Endothelial cell of umbilical vein (primary cell): Measurements from ENCODE around the gene NFIA. TPM values are rescaled to one million over a fixed set of nuclear protein-coding genes. Genes with fewer than 3 reads are reported as not detected.
A peak's percentile ranks its signal among the peaks of the same experiment; 100 is the strongest.

Experiments
- BruUV-seq: library from RNA; stranded (reverse); fragments of 400-500 nt; replicated peaks from 2 replicates; lab custom pipeline; 2021; lab: Mats Ljungman, UMichigan
- CTCF ChIA-PET: fragments of 300-600, 350-600 bp; sonication (Branson Sonifier 250); formaldehyde crosslinking; loops from one replicate; lab custom pipeline; 2021; ENCODE audit warnings: antibody characterized with exemption, inconsistent platforms; lab: Charles Lee
- POLR2A ChIA-PET: fragments of 300-600, 350-600 bp; sonication (Branson Sonifier 250); formaldehyde crosslinking; loops from one replicate; lab custom pipeline; 2021; ENCODE audit warnings: antibody characterized with exemption, inconsistent platforms; lab: Charles Lee
- DNase-seq: peaks from one replicate; pipeline ENCODE4 v3.0.0-alpha.2; 2011; ENCODE audit warnings: low read depth, low spot score
- FAIRE-seq: peaks from 2 replicates; lab custom pipeline; 2011; peaks lifted over from hg19 to GRCh38; lab: Jason Lieb, UNC
- H2AFZ ChIP-seq: 2 replicates; pipeline ENCODE4 v1.6.0; 2012; ENCODE audit warnings: low read depth, low read length, control low read depth, inconsistent platforms
- H3K27ac ChIP-seq: 2 replicates; pipeline ENCODE4 v1.5.1; 2011; ENCODE audit warnings: low read depth, mild to moderate bottlenecking, control low read depth, low read length, moderate library complexity; ENCODE audit not compliant: insufficient read depth
- H3K27me3 ChIP-seq, 2 experiments: 2 replicates each; pipeline versions ENCODE4 v1.6.0 to v1.6.1; 2011; ENCODE audit warnings: low read length in 2 of 2, mixed read lengths in 1 of 2; ENCODE audit not compliant: control insufficient read depth in 2 of 2, insufficient read depth in 2 of 2
- H3K36me3 ChIP-seq, 2 experiments: 2 replicates in 1 of 2; 3 replicates in 1 of 2; pipeline ENCODE4 v1.5.1; 2011; ENCODE audit warnings: low read length in 2 of 2, mild to moderate bottlenecking in 1 of 2, moderate library complexity in 1 of 2; ENCODE audit not compliant: control insufficient read depth in 2 of 2, insufficient read depth in 2 of 2; ENCODE audit errors: extremely low read depth in 1 of 2
- H3K4me1 ChIP-seq: 3 replicates; pipeline ENCODE4 v1.5.1; 2011; ENCODE audit warnings: mild to moderate bottlenecking, low read length; ENCODE audit not compliant: control insufficient read depth, insufficient read depth; ENCODE audit errors: extremely low read depth
- H3K4me2 ChIP-seq: 2 replicates; pipeline ENCODE4 v1.6.1; 2011; ENCODE audit warnings: low read length, control low read depth, mixed read lengths; ENCODE audit not compliant: insufficient read depth
- H3K4me3 ChIP-seq, 3 experiments: fragments of 200-600 bp in 1 of 3; sonication (generic), shearing (Covaris generic) in 1 of 3; replicated peaks in 1 of 3; 2 replicates each; pipeline ENCODE4 v1.5.1; 2011 to 2016; ENCODE audit warnings: control low read depth in 3 of 3, low read length in 3 of 3, mild to moderate bottlenecking in 2 of 3, inconsistent platforms in 1 of 3, low read depth in 1 of 3, moderate library complexity in 1 of 3; ENCODE audit not compliant: insufficient read depth in 1 of 3
- H3K79me2 ChIP-seq: 2 replicates; pipeline ENCODE4 v1.6.0; 2012; ENCODE audit warnings: low read length, inconsistent platforms; ENCODE audit not compliant: control insufficient read depth, insufficient read depth
- H3K9ac ChIP-seq: replicated peaks from 2 replicates; pipeline ENCODE3; 2011; ENCODE audit warnings: low read length, control low read depth; ENCODE audit not compliant: insufficient read depth; ENCODE audit errors: extremely low read depth
- H3K9me1 ChIP-seq: replicated peaks from 3 replicates; pipeline ENCODE4 v1.6.0; 2011; ENCODE audit warnings: mild to moderate bottlenecking, low read length; ENCODE audit not compliant: control insufficient read depth, insufficient read depth; ENCODE audit errors: extremely low read depth
- H3K9me3 ChIP-seq: replicated peaks from 2 replicates; pipeline ENCODE4 v1.5.1; 2012; ENCODE audit warnings: low read length, inconsistent platforms; ENCODE audit not compliant: control insufficient read depth, insufficient read depth
- H4K20me1 ChIP-seq: replicated peaks from 2 replicates; pipeline ENCODE3; 2011; ENCODE audit warnings: mild to moderate bottlenecking, low read length; ENCODE audit not compliant: control insufficient read depth, insufficient read depth; ENCODE audit errors: extremely low read depth
- CTCF ChIP-seq, 2 donors: IDR thresholded peaks; 1 replicate in 1 of 2; 2 replicates in 1 of 2; pipeline ENCODE4 v1.5.1; 2011; ENCODE audit warnings: low read length in 2 of 2, mild to moderate bottlenecking in 2 of 2, moderate library complexity in 2 of 2, control low read depth in 1 of 2, inconsistent platforms in 1 of 2, low read depth in 1 of 2; ENCODE audit not compliant: insufficient read depth in 1 of 2; ENCODE audit errors: extremely low read depth in 1 of 2
- EZH2 ChIP-seq: IDR thresholded peaks from 2 replicates; pipeline ENCODE4 v1.6.1; 2012; ENCODE audit warnings: borderline replicate concordance, low read depth, mild to moderate bottlenecking, moderate library complexity, low read length, inconsistent platforms; ENCODE audit not compliant: severe bottlenecking
- FOS ChIP-seq: IDR thresholded peaks from 2 replicates; pipeline ENCODE4 v1.6.1; 2011; ENCODE audit warnings: mild to moderate bottlenecking, low read length, moderate library complexity, borderline replicate concordance; ENCODE audit not compliant: insufficient read depth
- GATA2 ChIP-seq: IDR thresholded peaks from 2 replicates; pipeline ENCODE4 v1.7.0; 2011; ENCODE audit warnings: low read depth, mild to moderate bottlenecking, moderate library complexity, mixed read lengths, low read length; ENCODE audit not compliant: insufficient read length, insufficient read depth
- JUN ChIP-seq: IDR thresholded peaks from 2 replicates; pipeline ENCODE4 v1.6.1; 2011; ENCODE audit warnings: borderline replicate concordance, low read depth; ENCODE audit not compliant: insufficient read length, insufficient read depth
- MAX ChIP-seq: IDR thresholded peaks from 2 replicates; pipeline ENCODE4 v1.6.1; 2011; ENCODE audit not compliant: insufficient read depth, insufficient read length
- MYC ChIP-seq: IDR thresholded peaks from one replicate; pipeline ENCODE4 v1.6.1; 2011; ENCODE audit warnings: mild to moderate bottlenecking, low read depth, low read length
- POLR2A ChIP-seq: IDR thresholded peaks from 2 replicates; pipeline ENCODE4 v1.6.1; 2012; ENCODE audit warnings: low read depth, mild to moderate bottlenecking, control low read depth, low read length
- POLR2AphosphoS5 ChIP-seq: IDR thresholded peaks from 2 replicates; pipeline ENCODE4 v1.6.1; 2012; ENCODE audit warnings: low read depth, mild to moderate bottlenecking, control low read depth, low read length, moderate library complexity; ENCODE audit not compliant: insufficient read depth
- dilution Hi-C: fragments of 300-500 bp; cut with MboI; formaldehyde crosslinking; loops from one replicate; pipeline ENCODE4 v1.15.0; 2019; ENCODE audit warnings: low sequenced_read_pairs; ENCODE audit not compliant: extremely low pct_ligation_motif_present
- intact Hi-C: fragments of 100-400 bp; cut with micrococcal nuclease; formaldehyde crosslinking; loops from one replicate; pipeline ENCODE4 v1.10.0; 2022
- polyA plus RNA-seq, 4 experiments: library from polyadenylated mRNA; depleted of rRNA in 3 of 4; stranded (reverse) in 3 of 4; unstranded in 1 of 4; fragments of >200 nt; gene quantifications; 2 replicates each; pipeline versions ENCODE4 v1.2.1 to v1.2.3, GENCODE V29; 2011 to 2012; ENCODE audit warnings: missing spikeins in 1 of 4
- total RNA-seq: library from RNA; stranded (reverse); gene quantifications from 2 replicates; pipeline ENCODE4 v1.2.3, GENCODE V29; 2021

NFIA gene
- total and polyA plus RNA-seq, 2 donors (not counting 3 experiments of a cell fraction or from before 2014, with no cell fraction given) = 25.5 to 47.0 TPM

- intact Hi-C loops = loop anchor here (2.0 kb wide), 1 partner anchor 589 kb away; no protein-coding TSS in a partner anchor
- Histone ChIP-seq H4K20me1 (no peaks in the 10 kb centered on the region), H3K36me3 (no peaks in the 10 kb centered on the region), H3K4me3 (peak overlapping the region in 2 of 3 experiments; percentile 62 to 95), H2AFZ (peak overlapping the region; percentile 72), H3K79me2 (no peaks in the 10 kb centered on the region), H3K27me3 (no peaks in the 10 kb centered on the region), H3K27ac (no peak overlapping the region), H3K9ac (peak overlapping the region; percentile 93), H3K9me1 (no peaks in the 10 kb centered on the region), H3K4me2 (peak overlapping the region; percentile 89), H3K9me3 (no peaks in the 10 kb centered on the region), H3K4me1 (peaks cover 16% of the 10 kb centered on the region)
- dilution Hi-C loops = no loop called here
- TF ChIP-seq GATA2 (no peak), MAX (no peak), MYC (no peak), JUN (no peak)
- TSS peak; percentile 47 for BruUV-seq
- CTCF ChIA-PET = interaction anchor here (0.6 to 6.6 kb wide), 9 partner anchors 9 to 770 kb away, joined by 3 to 110 read pairs (median 4); partner anchors contain the start of gene NFIA
- POLR2A ChIA-PET = interaction anchor here (0.6 kb wide), 2 partner anchors 26 to 401 kb away, joined by 4 to 5 read pairs; no protein-coding TSS in a partner anchor
- DNase-seq (no peak), FAIRE-seq (no peak)
Observed at GRCh38 chr1:61051443-61051718, 31.0 kb upstream of the NFIA start.

GRCh38 chr1:61051719-61052394 is 30.5 kb upstream of the NFIA start:
- H4K20me1 ChIP-seq = no peaks in the 10 kb centered on the region
- dilution Hi-C loops = no loop called here
- H3K9me1 ChIP-seq = no peaks in the 10 kb centered on the region
- H3K27ac ChIP-seq = no peak overlapping the region
- H3K9ac ChIP-seq = no peak overlapping the region
- H3K4me1 ChIP-seq = peaks cover 16% of the 10 kb centered on the region
- H3K27me3 ChIP-seq = no peaks in the 10 kb centered on the region
- BruUV-seq = no TSS peak
- H3K9me3 ChIP-seq = no peaks in the 10 kb centered on the region
- no peak overlapping the region for H2AFZ ChIP-seq
- FAIRE-seq = no peak
- DNase-seq = no peak
- no peak for TF ChIP-seq MYC
- TF ChIP-seq POLR2AphosphoS5 = no peak
- no peak for TF ChIP-seq MAX
- no peak for TF ChIP-seq JUN
- no peak for TF ChIP-seq FOS
- no peak for TF ChIP-seq CTCF (IDR thresholded peaks at IDR 0.05; ENCODE audit: extremely low read depth in 1 of 2, insufficient read depth in 1 of 2, low read depth in 1 of 2, low read length in 2 of 2)
- no peak for TF ChIP-seq GATA2
- no peak for TF ChIP-seq POLR2A
- TF ChIP-seq EZH2 = no peak
- intact Hi-C loops = loop anchor here (2.0 kb wide), 1 partner anchor 589 kb away; no protein-coding TSS in a partner anchor
- ChIA-PET POLR2A (interaction anchor here (0.6 kb wide), 1 partner anchor 400 kb away, joined by 5 read pairs; no protein-coding TSS in a partner anchor), CTCF (interaction anchor here (0.6 to 6.6 kb wide), 7 partner anchors 9 to 537 kb away, joined by 3 to 110 read pairs (median 4); partner anchors contain the start of gene NFIA)
- no peak overlapping the region for H3K4me2 ChIP-seq
- H3K79me2 ChIP-seq = no peaks in the 10 kb centered on the region
- H3K4me3 ChIP-seq = no peak overlapping the region
- H3K36me3 ChIP-seq = no peaks in the 10 kb centered on the region
